HepG2 (cell line): ENCODE data around the gene SATB2. TPM values are rescaled to one million over a fixed set of nuclear protein-coding genes. Genes with fewer than 3 reads are reported as not detected.
A peak's percentile ranks its signal among the peaks of the same experiment; 100 is the strongest.

Source experiments
- ETV6 ChIP-seq: sonication (generic); formaldehyde crosslinking; conservative IDR thresholded peaks from 2 replicates; pipeline ENCODE4 v1.4.0; 2020; ENCODE audit warnings: missing genetic modification reagents
- PTBP1 ChIP-seq: fragments of 200-400 bp; formaldehyde crosslinking; IDR thresholded peaks from 2 replicates; pipeline ENCODE4 v1.6.1; 2018; ENCODE audit warnings: low read length, low read depth; ENCODE audit not compliant: poor library complexity, severe bottlenecking
- SCMH1 ChIP-seq: sonication (generic); formaldehyde crosslinking; IDR thresholded peaks from 2 replicates; pipeline ENCODE4 v1.9.0; 2021; ENCODE audit warnings: missing genetic modification reagents, mild to moderate bottlenecking, borderline replicate concordance
- TMF1 ChIP-seq: sonication (generic); formaldehyde crosslinking; IDR thresholded peaks from 2 replicates; pipeline ENCODE4 v1.8.1; 2022; ENCODE audit warnings: low read depth, missing genetic modification reagents
- ZNF367 ChIP-seq: sonication (generic); formaldehyde crosslinking; IDR thresholded peaks from 2 replicates; pipeline ENCODE4 v1.4.0; 2020; ENCODE audit warnings: missing genetic modification reagents, borderline replicate concordance
- ZNF484 ChIP-seq: sonication (generic); formaldehyde crosslinking; IDR thresholded peaks from 2 replicates; pipeline ENCODE4 v1.5.1; 2020; ENCODE audit warnings: mild to moderate bottlenecking, low read depth, missing genetic modification reagents, borderline replicate concordance
- ZNF496 ChIP-seq: sonication (generic); formaldehyde crosslinking; IDR thresholded peaks from 2 replicates; pipeline ENCODE4 v1.8.1; 2023; ENCODE audit warnings: mild to moderate bottlenecking, moderate library complexity, missing genetic modification reagents; ENCODE audit not compliant: insufficient replicate concordance
- ZNF577 ChIP-seq: sonication (generic); formaldehyde crosslinking; IDR thresholded peaks from 2 replicates; pipeline ENCODE4 v1.4.0; 2020; ENCODE audit warnings: mild to moderate bottlenecking, low read depth, missing genetic modification reagents, borderline replicate concordance
- polyA plus RNA-seq, 8 experiments: library from polyadenylated mRNA; depleted of rRNA in 3 of 8; stranded (reverse) in 7 of 8; unstranded in 1 of 8; fragments of >200 nt; fragmentation: Illumina TruSeq in 4 of 8; extraction: Trizol in 4 of 8; gene quantifications; 2 replicates each; pipeline versions ENCODE4 v1.2.1 to v1.2.3, GENCODE V29; 2011 to 2016; ENCODE audit warnings: low read depth in 4 of 8, missing spikeins in 1 of 8, mixed read lengths in 1 of 8; ENCODE audit not compliant: insufficient read depth in 1 of 8
- total RNA-seq, 5 experiments: library from RNA; depleted of rRNA; stranded (reverse); fragments of >200 nt; fragmentation: Illumina TruSeq; extraction: Trizol; gene quantifications; 2 replicates each; pipeline ENCODE4 v1.2.3, GENCODE V29; 2016; ENCODE audit warnings: low read depth in 1 of 5
- TF ChIP-seq, protein P1 (sequence below): sonication (generic); formaldehyde crosslinking; IDR thresholded peaks from 2 replicates; pipeline ENCODE4 v1.4.0; 2020; ENCODE audit warnings: missing genetic modification reagents
- TF ChIP-seq, protein P2 (sequence below): sonication (generic); formaldehyde crosslinking; IDR thresholded peaks from 2 replicates; pipeline ENCODE4 v1.4.0; 2020; ENCODE audit warnings: mild to moderate bottlenecking, low read depth, missing genetic modification reagents
- TF ChIP-seq, protein P3 (sequence below): sonication (generic); formaldehyde crosslinking; IDR thresholded peaks from 2 replicates; pipeline ENCODE4 v1.4.0; 2020; ENCODE audit warnings: missing genetic modification reagents
- TF ChIP-seq, protein P4 (sequence below): sonication (generic); formaldehyde crosslinking; IDR thresholded peaks from 2 replicates; pipeline ENCODE4 v1.5.1; 2020; ENCODE audit warnings: mild to moderate bottlenecking, missing genetic modification reagents
- TF ChIP-seq, protein P5 (sequence below): sonication (generic); formaldehyde crosslinking; IDR thresholded peaks from 2 replicates; pipeline ENCODE4 v1.8.0; 2023; ENCODE audit warnings: mild to moderate bottlenecking, missing genetic modification reagents

The SATB2 gene
- total and polyA plus RNA-seq, 2 of the 13 experiments (the other 11 are each of a cell fraction or from before 2014, with no cell fraction given), result 2.5 to 5.5 TPM

DNA sequence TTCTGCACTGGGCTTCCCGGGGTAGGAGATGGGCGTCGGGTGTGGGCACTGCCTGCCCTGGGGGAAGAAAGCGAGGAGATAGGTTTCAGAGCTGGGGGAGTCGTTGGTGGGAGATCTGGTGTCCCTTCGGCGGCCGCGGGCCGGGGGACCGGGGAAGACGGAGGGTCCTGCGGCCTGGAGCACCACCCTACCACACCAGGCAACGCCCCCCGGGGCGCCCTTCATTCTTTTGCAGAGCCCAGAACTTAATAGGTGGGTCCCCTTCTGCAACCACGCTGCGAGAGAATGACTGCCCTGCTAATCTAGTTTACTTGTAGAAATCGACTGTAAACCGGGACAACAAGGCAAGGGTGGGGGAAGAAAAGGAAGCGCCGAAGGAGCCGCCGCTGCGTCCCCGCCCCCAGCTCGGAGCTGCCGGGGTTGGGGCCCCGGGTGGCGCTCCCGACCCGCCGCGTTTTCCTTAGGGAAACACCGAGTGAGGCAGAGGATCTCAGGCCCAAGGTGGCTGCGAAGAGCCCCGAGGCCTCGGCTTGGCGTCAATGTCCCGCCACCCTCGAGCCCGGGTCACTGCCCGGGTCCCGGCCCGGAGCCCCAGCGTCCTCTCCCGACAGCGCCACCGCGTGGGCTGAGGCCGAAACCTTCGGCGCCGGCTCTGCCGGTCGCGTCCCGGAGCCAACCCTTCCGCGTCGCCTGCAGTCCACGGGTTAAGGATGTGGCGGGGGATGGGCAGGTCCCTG, 5.4 kb upstream of the SATB2 start (continued):
- TF ChIP-seq, protein P1, sequence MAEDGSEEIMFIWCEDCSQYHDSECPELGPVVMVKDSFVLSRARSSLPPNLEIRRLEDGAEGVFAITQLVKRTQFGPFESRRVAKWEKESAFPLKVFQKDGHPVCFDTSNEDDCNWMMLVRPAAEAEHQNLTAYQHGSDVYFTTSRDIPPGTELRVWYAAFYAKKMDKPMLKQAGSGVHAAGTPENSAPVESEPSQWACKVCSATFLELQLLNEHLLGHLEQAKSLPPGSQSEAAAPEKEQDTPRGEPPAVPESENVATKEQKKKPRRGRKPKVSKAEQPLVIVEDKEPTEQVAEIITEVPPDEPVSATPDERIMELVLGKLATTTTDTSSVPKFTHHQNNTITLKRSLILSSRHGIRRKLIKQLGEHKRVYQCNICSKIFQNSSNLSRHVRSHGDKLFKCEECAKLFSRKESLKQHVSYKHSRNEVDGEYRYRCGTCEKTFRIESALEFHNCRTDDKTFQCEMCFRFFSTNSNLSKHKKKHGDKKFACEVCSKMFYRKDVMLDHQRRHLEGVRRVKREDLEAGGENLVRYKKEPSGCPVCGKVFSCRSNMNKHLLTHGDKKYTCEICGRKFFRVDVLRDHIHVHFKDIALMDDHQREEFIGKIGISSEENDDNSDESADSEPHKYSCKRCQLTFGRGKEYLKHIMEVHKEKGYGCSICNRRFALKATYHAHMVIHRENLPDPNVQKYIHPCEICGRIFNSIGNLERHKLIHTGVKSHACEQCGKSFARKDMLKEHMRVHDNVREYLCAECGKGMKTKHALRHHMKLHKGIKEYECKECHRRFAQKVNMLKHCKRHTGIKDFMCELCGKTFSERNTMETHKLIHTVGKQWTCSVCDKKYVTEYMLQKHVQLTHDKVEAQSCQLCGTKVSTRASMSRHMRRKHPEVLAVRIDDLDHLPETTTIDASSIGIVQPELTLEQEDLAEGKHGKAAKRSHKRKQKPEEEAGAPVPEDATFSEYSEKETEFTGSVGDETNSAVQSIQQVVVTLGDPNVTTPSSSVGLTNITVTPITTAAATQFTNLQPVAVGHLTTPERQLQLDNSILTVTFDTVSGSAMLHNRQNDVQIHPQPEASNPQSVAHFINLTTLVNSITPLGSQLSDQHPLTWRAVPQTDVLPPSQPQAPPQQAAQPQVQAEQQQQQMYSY, result no peak
- TF ChIP-seq ZNF496 (CRISPR knock-in tag), result no peak
- TF ChIP-seq, protein P2, sequence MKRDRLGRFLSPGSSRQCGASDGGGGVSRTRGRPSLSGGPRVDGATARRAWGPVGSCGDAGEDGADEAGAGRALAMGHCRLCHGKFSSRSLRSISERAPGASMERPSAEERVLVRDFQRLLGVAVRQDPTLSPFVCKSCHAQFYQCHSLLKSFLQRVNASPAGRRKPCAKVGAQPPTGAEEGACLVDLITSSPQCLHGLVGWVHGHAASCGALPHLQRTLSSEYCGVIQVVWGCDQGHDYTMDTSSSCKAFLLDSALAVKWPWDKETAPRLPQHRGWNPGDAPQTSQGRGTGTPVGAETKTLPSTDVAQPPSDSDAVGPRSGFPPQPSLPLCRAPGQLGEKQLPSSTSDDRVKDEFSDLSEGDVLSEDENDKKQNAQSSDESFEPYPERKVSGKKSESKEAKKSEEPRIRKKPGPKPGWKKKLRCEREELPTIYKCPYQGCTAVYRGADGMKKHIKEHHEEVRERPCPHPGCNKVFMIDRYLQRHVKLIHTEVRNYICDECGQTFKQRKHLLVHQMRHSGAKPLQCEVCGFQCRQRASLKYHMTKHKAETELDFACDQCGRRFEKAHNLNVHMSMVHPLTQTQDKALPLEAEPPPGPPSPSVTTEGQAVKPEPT (CRISPR knock-in tag), result peak; percentile 97; the same call in 1 of the 2 replicates
- 0 out of 2 replicates have a peak, but pooled peaks have one; percentile 28 for TF ChIP-seq ETV6 (CRISPR knock-in tag)
- TF ChIP-seq TMF1 (CRISPR knock-in tag), result no peak
- TF ChIP-seq, protein P3, sequence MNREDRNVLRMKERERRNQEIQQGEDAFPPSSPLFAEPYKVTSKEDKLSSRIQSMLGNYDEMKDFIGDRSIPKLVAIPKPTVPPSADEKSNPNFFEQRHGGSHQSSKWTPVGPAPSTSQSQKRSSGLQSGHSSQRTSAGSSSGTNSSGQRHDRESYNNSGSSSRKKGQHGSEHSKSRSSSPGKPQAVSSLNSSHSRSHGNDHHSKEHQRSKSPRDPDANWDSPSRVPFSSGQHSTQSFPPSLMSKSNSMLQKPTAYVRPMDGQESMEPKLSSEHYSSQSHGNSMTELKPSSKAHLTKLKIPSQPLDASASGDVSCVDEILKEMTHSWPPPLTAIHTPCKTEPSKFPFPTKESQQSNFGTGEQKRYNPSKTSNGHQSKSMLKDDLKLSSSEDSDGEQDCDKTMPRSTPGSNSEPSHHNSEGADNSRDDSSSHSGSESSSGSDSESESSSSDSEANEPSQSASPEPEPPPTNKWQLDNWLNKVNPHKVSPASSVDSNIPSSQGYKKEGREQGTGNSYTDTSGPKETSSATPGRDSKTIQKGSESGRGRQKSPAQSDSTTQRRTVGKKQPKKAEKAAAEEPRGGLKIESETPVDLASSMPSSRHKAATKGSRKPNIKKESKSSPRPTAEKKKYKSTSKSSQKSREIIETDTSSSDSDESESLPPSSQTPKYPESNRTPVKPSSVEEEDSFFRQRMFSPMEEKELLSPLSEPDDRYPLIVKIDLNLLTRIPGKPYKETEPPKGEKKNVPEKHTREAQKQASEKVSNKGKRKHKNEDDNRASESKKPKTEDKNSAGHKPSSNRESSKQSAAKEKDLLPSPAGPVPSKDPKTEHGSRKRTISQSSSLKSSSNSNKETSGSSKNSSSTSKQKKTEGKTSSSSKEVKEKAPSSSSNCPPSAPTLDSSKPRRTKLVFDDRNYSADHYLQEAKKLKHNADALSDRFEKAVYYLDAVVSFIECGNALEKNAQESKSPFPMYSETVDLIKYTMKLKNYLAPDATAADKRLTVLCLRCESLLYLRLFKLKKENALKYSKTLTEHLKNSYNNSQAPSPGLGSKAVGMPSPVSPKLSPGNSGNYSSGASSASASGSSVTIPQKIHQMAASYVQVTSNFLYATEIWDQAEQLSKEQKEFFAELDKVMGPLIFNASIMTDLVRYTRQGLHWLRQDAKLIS (CRISPR knock-in tag), result no peak
- TF ChIP-seq, protein P4, sequence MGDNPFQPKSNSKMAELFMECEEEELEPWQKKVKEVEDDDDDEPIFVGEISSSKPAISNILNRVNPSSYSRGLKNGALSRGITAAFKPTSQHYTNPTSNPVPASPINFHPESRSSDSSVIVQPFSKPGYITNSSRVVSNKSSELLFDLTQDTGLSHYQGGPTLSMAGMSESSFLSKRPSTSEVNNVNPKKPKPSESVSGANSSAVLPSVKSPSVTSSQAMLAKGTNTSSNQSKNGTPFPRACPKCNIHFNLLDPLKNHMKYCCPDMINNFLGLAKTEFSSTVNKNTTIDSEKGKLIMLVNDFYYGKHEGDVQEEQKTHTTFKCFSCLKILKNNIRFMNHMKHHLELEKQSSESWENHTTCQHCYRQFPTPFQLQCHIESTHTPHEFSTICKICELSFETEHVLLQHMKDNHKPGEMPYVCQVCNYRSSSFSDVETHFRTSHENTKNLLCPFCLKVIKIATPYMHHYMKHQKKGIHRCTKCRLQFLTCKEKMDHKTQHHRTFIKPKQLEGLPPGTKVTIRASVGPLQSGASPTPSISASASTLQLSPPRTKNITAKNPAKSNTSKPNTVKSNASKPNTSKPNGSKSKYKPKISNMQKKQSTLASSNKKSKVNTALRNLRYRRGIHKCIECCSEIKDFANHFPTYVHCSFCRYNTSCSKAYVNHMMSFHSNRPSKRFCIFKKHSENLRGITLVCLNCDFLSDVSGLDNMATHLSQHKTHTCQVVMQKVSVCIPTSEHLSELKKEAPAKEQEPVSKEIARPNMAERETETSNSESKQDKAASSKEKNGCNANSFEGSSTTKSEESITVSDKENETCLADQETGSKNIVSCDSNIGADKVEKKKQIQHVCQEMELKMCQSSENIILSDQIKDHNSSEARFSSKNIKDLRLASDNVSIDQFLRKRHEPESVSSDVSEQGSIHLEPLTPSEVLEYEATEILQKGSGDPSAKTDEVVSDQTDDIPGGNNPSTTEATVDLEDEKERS (CRISPR knock-in tag), result peak; percentile 84
- peak; percentile 52 for TF ChIP-seq PTBP1
- TF ChIP-seq, protein P5, sequence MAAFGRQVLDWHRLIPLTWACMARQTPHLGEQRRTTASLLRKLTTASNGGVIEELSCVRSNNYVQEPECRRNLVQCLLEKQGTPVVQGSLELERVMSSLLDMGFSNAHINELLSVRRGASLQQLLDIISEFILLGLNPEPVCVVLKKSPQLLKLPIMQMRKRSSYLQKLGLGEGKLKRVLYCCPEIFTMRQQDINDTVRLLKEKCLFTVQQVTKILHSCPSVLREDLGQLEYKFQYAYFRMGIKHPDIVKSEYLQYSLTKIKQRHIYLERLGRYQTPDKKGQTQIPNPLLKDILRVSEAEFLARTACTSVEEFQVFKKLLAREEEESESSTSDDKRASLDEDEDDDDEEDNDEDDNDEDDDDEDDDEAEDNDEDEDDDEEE, result no peak
- no peak for TF ChIP-seq ZNF367
- TF ChIP-seq ZNF484 (CRISPR knock-in tag), result no peak; the same call in 1 of the 2 replicates
- no peak for TF ChIP-seq SCMH1 (CRISPR knock-in tag)
- no peak for TF ChIP-seq ZNF577 (CRISPR knock-in tag)
